HG03521 (cell line): ENCODE data around the gene MMP15.
"Not testable (repeated sequence)": the region's sequence is repeated elsewhere in the genome, so short reads cannot be mapped to it uniquely, and the experiment has no call there.

ENCODE experiments used
- ATAC-seq: cut with Tn5 transposase; IDR thresholded peaks from one replicate; pipeline ENCODE4 v1.9.1; 2021; ENCODE audit warnings: mild to moderate bottlenecking, moderate library complexity; ENCODE audit not compliant: unreplicated experiment

Gene MMP15

DNA sequence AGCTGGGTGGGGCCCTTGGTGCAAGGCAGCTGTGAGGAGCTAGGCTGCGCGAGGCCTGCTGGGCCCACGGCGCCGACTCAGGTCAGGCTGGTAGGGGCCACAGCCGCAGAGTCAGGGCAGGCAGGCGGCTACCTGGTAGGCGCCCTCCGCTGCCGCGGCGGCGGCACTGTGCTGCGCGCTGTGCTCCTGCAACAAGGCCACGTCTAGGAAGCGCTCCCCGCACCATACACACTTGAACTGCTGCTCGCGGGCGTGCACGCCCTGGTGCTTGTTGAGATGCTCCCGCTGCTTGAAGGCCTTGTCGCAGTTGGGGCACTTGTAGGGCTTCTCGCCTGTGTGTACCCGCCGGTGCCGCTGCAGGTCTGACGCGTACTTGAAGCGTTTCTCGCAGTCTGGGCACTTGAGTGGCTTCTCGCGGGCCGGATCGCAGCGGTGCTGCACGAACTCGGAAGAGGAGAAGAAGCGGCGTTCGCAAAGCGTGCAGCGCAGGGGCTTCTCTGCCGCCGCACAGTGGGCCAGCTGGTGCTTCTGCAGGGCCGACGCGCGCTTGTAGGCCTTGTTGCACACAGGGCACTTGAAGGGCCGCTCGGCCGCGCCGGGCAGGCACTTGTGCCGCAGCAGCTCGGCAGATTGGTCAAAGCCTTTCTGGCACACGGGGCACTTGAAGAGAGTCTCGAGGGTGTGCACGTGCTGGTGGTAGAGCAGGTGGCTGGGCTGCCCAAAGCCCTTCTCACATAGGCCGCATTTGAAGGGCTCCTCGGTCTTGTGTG lies 29.0 kb upstream of the MMP15 start:
- no peak for ATAC-seq

GRCh38 chr16:57997176-57997527 lies 28.4 kb upstream of the MMP15 start:
- ATAC-seq: no peak

DNA sequence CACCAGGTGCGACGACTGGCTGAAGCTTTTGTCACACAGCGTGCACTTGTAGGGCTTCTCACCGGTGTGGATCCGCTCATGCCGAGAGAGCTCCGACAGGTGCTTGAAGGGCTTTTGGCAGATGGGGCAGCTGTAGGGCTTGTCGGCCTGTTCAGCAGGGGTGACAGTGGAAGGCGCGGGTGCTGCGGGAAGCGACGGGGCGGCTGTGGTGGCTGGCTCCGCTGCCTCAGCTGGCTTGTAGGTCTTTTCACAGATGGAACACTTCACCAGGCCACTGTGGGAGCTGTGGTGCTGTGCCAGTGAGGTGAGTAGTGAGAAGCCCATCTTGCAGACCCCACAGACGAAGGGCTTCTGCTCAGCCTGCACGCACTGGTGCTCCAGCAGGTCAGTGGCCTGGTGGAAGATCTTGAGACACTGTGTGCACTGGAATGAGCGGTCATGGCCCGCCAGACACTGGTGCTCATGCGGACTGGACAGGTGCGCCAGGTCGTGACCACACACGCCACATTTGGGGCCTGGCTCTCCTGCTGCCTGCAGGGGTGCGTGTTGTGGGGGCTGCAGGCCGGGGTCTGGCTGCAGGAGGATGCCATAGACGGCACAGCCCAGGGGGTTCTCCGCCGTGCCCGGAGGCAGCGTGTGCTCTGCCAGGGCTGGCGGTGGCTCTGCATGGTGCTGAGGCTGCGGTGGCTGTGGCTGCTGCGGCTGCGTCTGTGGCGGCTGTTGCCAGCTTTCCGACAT lies 27.9 kb upstream of the MMP15 start:
- no peak for ATAC-seq

- ATAC-seq: no peak
These were observed 27.1 kb upstream of the MMP15 start for GRCh38 chr16:57998486-57998885.

GRCh38 chr16:57998992-57999365 lies 26.6 kb upstream of the MMP15 start:
- no peak for ATAC-seq

DNA sequence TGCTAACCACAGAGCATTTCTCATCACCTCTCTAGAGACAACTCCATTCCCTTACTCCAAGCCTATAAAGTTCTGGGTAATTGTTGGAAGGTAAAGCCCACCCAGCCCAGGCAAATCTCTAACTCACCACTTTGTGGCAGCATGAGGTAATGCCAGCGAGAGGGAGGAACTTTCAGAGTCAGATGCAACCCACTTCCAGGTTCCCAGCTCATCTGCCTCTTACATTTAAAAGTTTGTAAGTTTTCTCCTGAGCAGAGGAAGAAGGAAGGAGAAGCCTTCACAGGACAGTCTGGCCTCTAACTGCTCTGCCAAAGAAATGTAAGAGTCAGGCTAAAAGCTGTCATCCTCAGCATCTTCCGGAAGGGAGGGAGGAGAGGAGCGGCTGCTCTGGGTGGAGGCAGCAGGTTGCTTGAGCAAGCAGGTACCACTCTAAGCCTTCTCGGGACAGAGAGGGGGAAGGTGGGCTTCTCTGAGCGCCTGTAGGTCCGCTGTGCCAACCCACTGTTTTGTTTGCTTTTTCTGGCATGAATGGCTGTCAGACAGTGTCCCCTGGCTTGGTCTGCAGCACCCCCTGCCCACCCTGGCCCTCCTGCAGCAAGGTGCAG lies 26.1 kb upstream of the MMP15 start:
- ATAC-seq: no peak

DNA sequence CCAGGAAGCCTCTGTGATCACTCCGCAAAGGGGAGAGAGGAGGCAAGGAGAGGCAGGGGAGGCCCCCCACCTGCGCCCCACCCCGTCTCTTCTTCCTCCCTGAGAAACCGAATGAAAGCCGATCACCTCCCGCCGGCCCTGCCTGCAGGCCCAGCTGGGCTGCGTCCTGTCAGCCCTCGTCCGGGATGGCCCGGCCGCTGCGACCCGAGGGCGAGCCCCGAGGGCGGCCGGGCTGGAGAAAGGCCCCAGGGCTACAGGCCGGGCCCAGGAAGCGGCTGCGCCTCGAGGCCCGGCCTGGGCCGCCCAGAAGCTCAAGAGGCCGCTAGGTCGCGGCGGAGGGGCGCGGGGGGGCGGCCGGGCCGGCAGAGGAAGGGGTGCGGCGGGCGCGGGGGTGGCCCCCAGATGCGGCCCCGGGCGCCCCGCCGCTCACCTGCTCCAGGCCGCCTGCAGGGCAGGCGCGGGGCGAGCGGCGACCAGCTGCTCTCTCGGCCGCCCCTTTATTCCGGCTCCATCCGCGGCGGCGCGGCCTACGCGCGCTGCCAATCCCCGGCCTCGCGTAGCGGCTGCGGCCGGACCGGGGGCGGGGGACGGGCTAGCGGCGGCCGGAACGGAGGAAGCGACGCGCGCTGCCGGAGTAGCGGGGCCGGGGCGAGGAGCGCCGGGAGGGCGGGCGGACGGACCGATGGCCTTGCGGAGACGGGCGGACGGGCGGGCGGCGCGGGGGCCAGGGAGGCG lies 25.4 kb upstream of the MMP15 start, which contains the start of gene ZNF319:
Gene ZNF319, minus strand, starts transcription at position 702 of the 735 bp plus-strand sequence. CDS start 2,407 bp downstream, outside the sequence.
- ATAC-seq: peak; percentile 27

- ATAC-seq: peak; percentile 70
These were observed 24.6 kb upstream of the MMP15 start, which contains the start of gene USB1 for GRCh38 chr16:58000706-58001676. USB1 (plus strand) TSS chr16:58001407; CDS start chr16:58001484, 77 bp downstream.

DNA sequence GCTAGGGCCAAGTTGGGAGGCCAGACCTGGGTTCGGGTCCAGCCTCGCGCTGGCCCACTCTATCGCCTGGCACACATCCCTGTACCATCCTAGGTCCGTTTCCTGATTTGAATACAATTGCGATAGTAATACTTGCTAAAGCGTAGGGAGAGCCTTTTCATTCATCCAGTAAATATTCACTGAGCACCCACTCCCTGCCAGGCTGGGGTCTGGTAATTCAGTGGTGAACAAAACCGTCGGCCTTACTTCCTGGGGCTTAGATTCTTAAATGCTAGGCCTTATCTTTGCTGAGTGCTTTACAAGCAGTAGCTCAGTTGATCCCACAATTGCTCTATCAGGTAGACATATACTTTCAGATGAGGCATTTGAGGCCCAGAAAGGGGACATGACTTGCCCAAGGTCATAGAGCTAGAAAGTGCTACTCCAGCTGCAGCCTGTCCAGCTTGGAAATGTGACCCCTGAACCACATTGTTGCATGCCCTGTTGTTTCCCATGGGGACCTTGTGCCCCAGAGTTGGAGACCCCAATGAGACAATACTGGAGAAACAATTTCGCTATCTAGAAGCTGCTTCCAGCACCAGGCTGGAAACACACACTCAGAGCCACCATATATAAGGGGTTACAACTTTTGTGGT lies 23.7 kb upstream of the MMP15 start:
- no peak for ATAC-seq

- ATAC-seq: no peak
These were observed 23.1 kb upstream of the MMP15 start for GRCh38 chr16:58002416-58002800.

DNA sequence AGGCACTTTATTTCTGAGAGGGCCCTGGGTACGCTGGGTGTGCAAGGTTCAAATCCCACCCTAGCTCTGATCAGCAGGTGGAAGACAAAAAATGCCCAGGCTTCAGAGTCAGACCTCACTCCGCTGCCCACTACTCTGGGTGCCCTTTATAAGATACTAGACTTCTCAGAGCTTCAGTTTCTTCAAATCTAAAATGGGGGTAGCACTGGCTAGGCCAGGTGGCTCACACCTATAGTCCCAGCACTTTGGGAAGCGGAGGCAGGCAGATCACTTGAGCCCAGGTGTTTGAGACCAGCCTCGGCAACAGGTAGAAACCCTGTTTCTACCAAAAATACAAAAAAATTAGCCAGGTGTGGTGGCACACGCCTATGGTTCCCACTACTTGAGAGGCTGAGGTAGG lies 22.6 kb upstream of the MMP15 start:
- ATAC-seq: no peak

GRCh38 chr16:58004736-58005135 lies 20.8 kb upstream of the MMP15 start:
- ATAC-seq: not testable (repeated sequence)

DNA sequence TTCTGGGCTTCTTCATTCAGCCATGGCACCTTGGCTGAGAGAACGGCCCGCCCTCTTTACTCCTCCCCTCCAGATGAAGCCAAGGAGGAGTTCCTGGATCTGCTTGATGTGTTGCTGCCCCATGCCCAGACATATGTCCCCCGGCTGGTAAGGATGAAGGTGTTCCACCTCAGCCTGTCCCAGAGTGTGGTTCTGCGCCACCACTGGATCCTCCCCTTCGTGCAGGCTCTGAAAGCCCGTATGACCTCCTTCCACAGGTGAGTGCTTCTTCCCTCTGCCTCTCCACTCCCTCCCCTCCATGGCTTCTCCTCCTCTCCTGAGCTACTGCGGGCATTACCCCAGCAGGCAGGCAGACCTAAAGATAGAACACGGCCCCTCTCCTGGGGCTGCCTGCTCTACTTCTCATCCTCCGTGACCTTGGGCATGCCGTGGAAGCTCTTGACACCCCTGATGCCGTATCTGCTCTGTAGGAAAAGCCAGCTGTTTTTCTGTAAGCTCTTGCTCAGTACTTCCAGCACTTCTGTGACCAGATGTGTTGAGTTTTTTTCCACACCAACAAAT lies 15.6 kb upstream of the MMP15 start:
- ATAC-seq: no peak

GRCh38 chr16:58010886-58011285 lies 14.7 kb upstream of the MMP15 start:
- ATAC-seq: no peak

GRCh38 chr16:58011652-58012051 lies 13.9 kb upstream of the MMP15 start:
- ATAC-seq: no peak

- ATAC-seq: no peak
These were observed 13.1 kb upstream of the MMP15 start for GRCh38 chr16:58012481-58012880.

GRCh38 chr16:58013201-58013956 lies 12.2 kb upstream of the MMP15 start:
- no peak for ATAC-seq

- no peak for ATAC-seq
These were observed 8.6 kb upstream of the MMP15 start for GRCh38 chr16:58016840-58017446.
